SKM-1 treated with dmso at 0.1 percent for 144 hours (cell line): Measurements from ENCODE around the gene PRDM2.

Experiments used
- DNase-seq: peaks from one replicate; lab custom pipeline; 2025; ENCODE audit not compliant: unreplicated experiment; lab: John Stamatoyannopoulos, UW

The PRDM2 gene

DNA sequence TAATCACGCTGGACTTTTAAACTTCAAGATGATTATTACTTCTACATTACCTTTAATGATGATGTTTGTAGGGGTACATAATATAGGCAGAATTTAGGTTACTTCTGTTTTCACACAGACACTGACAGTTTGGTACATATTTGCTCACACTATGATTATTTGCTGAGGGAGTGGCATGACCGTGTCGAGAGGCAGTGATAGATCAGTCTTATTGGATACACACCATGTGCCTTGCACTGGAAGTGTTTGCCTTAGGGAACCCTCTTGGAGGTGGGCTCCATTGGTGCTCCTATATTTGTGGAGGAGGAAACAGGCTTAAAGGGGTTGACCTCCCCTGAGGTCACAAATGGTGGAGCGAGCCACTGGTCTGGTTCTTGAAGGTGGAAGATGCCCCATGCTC lies 132.1 kb downstream of the PRDM2 start:
- no peak for DNase-seq

DNA sequence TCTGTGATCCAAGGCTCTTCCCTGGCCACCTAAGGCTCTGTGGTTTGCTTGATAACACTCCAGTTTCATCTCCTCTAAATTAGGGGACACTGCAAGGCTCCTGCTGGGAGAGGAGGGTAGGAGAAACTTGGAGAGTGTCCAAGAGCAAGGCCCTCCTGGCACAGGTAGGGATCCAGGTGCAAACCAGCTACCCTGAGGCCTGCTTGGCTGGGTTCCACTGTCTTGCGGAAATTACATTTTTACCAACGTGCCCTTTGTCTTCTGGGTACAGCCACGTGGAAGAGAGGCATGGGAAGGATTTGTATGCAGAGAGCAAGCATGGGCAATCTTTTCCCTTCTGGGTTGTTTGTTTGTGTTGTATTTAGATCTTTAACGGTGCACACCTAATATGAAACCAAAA lies 132.5 kb downstream of the PRDM2 start:
- no peak for DNase-seq

DNA sequence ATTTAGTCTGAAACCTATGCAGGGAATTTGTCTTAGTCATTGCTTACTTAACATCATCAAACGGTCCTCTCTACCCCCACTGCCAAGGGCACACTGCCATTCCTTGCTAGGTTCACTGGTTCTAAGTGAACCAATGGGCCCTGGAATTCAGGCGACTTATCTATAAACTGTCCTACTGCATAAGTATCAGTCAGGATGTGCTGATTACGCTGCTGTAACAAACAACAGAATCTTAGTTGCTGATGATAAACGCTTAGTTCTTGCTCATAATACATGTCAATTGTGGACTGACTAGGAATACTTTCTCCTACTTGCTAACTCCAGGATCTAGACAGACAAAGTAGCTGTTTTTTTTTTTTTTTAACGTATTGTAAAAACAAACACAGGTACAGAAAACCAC lies 136.1 kb downstream of the PRDM2 start:
- DNase-seq: no peak

DNA sequence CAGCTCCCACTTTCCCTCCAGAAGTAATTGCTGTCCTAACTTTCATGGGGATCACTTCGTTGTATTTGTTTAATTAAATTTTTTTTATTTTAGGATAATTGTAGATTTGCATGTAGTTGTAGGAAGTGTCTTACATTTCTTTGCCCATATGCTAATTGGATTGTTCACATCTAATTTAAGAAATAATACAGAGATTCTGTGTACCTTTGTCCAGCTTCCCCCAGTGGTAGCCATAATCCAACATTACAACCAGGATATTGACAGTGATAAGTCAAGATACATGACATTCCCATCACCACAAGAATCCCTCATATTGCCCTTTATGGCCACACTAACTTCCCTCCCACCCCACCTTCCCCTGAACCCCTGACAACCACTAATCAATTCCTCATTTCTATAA lies 136.6 kb downstream of the PRDM2 start:
- DNase-seq: no peak

DNA sequence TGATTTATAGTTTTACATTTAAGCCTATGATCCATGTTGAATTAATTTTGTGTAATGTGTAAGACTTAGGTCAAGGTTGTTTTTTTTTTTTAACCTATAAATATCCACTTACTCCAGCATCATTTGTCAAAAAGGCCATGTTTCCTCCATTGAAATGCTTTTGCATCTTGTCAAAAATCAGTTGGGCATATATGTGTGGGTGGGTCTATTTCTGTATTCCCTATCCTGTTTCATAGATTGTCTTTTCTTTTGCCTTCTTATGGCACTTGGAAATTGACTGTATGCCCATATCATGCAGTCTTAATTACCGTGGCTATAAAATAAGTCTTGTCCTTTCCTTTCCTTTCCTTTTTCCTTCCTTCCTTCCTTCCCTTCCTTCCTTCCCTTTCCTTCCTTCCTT lies 138.2 kb downstream of the PRDM2 start:
- no peak for DNase-seq

DNA sequence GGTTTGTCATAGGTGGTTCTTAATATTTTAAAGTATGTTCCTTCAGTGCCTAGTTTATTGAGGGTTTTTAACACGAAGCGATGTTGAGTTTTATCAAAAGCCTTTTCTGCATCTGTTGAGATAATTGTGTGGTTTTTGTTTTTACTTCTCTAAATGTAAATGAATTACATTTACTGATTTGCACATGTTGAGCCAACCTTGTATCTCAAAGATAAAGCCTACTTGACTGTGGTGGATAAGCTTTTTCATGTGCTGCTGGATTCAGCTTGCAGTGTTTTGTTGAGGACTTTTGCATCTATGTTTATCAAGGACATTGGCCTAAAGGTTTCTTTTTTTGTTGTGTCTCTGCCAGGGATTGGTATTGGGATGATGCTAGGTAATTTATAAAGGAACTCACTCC lies 142.5 kb downstream of the PRDM2 start:
- DNase-seq: no peak

DNA sequence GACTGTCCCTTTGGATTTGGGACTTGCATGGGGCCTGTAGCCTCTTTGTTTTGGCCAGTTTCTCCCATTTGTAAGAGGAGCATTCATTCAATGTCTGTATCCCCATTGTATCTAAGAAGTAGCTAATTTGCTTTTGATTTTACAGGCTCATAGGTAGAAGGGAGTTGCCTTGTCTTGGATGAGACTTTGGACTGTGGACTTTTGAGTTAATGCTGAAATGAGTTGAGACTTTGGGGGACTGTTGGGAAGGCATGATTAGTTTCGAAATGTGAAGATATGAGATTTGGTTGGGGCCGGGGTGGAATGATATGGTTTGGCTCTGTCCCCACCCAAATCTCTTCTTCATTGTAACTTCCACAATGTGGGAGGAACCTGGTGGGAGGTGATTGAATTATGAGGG lies 151.7 kb downstream of the PRDM2 start:
- no peak for DNase-seq

DNA sequence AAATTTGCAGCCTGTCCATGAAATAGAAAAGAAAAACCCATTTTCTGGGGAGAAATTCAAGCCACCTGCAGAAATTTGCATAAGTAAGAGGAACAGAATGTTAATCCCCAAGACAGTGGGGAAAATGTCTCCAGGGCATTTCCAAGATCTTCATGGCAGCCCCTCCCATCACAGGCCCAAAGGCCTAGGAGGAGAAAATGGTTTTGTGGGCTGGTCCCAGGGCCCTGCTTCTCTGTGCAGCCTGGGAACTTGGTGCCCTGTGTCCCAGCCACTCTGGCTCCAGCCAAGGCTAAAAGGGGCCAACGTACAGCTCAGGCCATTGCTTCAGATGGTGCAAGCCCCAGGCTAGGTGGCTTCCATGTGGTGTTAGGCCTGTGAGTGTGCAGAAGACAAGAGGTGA lies 155.6 kb downstream of the PRDM2 start:
- no peak for DNase-seq

DNA sequence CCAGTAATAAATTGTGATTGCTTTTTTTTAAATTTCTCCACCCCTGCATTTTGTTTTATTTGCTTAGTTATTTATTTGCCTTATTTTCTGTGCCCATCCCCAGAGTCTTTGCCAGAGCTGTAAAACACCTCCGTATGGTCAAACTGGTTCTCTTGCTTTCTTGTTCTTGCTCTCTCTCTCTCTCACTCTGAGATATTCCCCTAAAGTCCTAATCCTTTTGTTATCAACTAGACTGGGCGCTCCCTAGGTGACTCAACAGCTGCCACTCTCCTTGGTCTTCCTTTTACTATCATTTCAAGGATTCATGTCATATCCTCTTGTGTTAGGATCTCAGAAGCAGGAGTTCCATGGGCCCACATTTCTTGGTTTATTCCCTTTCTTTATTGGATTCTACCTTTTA lies 160.0 kb downstream of the PRDM2 start:
- no peak for DNase-seq

DNA sequence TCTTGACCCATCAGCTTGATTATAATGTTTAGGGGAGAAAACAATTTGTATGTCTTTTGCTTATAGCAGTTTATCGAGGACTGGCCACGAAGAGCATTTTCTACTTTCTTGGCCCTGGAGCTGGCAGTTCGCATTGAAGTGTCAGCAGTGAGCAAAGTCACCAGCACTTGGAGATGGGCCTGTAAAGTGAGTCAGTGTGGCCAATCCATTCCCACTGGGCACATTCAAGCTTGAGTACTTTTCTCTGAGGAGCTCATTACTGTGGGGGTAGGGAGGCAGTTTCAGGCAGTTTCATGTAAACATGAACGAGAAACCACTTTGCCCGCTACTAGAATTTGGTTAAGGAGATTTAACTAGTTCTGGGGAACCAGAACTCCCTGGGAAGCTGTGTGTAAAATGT lies 164.8 kb downstream of the PRDM2 start:
- no peak for DNase-seq

DNA sequence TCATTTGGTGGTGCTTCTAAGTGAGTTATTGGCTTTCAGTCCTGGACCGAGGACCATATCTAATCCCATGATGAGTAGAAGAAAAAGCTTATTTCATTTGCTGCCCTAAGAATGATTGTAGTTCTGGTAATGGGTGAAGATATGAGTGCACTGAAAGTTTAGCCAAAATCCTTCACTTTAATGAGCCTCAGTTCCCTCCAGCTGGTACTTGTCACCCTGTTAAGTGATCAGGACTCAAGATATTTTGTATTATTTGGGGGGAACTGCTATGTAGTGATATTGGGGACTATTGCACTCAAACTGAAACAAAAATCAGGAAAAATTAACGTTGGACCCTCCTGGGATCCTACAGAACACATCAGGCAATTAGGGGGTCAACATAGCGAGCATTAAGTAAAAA lies 165.9 kb downstream of the PRDM2 start:
- DNase-seq: no peak

DNA sequence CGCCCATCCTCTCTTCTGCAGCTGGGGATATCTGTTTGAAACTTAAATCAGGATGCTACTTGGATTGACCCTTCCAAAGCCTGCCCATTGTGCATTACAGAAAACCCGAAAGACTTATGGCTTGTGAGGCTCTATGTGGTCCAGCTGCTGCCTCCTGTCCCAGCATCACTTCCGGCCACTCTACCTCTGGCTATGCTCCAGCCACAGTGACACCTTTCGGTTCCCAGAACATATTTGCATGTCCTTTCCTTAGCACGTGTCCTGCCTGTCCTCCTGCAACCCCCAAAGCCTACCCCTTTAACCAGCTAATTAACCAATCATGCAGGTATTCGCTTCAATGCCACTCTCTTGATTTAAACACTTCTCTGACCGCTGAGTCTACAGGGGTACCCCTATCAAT lies 167.6 kb downstream of the PRDM2 start:
- no peak for DNase-seq

DNA sequence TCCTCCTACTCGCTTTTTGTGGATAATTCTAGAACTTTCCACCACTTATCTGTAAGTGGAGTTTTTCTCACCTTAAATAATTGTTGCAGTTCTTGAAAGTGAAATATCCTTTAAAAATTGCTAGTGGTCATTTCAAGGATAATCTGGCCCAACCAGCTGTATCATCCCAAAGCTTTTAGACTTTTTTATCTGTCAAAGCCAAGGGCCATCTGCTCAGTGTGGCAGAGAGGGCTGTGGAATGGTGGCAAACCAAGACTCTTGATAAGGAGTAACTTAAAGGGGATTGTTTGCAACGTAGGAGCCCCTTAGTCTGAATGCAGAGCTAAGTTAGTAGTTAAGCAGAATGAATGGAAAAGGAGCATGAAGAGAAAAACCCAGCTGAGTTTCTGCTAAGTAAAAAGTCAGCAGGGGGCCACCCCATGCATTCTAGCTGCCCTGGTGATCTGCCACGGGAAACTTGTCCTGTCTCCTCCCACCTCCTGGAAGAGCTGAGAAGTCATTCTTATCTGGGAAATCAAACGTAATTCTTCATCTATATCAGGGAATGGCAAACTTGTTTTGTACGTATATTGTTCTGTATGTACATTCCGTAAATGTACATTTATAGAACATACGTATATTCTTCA lies 169.3 kb downstream of the PRDM2 start:
- no peak for DNase-seq

DNA sequence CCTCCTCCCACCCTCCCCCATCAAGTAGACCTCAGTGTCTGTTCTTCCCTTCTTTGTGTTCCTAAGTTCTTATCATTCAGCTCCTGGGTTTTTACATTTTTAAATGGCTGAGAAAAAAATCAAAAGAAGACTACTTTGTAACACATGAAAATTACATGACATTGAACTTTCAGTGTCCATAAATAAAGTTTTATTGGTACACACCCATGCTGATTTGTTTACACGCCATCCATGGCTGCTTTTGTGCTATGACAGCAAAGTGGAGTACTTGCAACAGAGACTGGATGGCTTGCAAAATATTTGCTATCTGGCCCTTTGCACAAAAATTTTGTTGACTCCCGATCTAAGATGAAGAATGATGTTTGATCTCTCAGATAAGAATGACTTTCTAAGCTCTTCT lies 171.4 kb downstream of the PRDM2 start:
- DNase-seq: no peak

DNA sequence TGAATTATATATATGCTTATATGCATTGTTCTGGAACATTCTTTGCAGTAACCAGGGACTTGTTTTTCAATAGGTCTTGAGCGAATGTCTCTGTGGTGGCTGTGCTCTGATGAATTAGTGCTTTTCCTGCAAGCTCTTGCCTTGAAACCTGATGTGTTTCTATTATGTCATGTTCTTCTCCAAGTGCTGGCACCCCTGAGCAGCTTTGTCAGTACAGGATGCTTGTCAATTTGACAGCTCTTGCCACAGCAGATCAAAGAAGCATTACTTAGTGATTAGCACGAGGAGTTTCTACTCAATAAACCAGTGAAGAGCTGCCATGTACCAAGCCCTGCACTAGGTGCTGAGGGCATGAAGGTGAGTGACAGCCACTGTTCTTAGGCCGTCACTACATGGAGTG lies 171.9 kb downstream of the PRDM2 start:
- DNase-seq: no peak

DNA sequence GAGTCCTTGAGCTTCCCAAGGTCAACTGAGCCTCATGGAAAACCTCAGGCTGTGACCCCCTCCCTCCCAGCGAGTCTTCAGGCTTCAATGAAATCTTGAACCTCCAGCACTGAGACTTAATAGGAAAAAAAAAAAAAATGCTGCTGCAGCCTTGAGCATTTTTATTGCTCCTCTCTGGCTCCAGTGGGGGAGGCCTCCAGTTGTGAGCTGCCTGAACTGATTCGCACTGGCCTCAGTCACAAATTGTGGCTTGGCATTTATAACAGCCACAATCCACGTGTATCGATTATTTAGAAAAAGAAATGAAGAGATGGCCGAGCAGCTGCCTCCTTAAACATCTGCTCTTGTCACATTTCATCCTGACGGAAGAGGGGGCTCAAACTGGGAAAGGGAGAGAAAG lies 173.0 kb downstream of the PRDM2 start:
- DNase-seq: no peak
